ENCODE data around the gene DIP2A.
A peak's percentile ranks its signal among the peaks of the same experiment; 100 is the strongest.

The DIP2A gene

DNA sequence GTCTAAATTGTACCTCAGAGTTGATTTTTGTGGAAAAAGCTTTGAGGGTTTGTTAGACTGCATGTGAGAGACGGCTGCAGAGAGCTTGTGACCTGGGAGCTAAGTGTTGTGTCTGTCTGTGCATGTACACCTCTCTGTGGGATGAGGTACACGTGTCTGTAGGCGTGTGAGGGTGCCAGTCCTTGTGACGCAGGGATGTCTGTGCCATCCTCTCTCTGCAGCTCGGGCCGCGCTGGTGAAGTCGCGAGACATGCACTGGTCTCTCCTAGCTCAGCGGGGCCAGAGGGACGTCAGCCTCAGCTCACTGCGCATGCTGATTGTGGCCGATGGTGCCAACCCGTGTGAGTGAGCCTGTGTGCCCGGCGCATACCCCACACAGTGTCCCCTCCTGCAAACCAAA, 79.6 kb downstream of the DIP2A start:
- DNase-seq: no peak

DNA sequence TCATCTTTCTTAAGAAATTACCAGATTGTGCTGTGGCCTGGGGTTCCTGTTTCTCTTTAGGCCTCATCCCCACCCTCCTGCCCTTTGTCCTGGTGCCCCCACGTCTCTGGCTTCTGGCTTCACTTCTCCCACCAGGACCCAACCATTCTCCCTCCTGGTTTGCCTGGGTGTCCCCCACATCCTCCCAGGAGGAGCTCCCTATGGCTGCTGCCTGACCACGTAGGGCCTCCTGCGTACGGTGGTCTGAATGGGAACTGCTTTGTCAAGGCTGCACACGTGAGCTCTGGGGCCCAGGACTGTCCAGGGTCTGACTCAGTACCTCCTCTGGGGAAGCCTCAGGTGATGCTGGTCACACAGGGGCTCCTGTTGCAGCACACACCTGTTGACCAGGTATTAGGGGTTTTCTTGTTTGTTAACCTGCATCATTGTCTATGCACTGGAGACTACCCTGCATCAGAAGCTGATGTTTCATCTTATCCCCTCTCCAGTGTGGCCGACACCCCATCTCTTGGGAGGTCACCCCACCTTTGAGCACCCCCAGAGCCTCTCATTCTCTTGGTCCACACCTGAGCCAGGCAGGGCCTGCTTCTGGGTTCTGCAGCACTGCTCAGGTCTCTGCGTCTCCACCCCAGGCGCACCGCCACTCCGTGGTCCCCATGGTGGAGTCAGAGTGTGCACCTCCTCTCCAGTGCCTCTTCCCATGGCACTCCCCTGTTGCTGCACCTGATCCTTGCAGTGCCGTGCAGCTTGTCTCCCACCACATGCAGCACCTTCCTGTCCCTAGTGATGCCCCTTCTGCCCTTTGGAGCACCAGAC, 80.4 kb downstream of the DIP2A start:
- DNase-seq: no peak

DNA sequence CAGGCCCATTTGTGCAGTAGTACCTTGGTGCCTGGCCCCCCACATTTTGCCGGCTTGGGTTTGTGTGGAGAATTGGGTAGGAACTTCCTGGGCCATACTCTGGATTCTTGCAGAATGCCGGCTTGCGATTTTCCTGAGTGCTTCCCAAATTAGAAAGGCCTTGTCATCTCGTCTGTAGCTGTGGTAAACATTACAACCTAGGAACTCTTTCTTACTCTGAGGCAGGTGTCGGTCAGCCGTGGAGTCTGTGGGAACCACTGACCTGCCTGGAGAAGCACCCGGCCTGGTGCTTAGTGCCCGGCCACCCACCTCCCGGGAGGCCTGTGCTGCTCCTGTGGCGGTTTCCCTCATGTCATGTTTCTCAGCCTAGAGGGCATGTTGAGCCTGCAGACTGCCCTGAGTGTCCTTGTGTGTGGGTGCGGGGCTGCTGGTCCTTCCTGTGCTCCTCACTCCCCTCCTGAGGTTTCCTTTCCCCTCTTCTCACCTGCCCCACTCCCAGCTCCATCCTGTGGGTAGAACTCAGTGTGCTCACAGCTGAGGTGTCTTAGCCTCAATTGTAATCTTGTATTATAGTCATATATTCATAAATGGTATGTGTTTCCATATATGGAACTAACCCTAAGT, 81.5 kb downstream of the DIP2A start:
- DNase-seq: no peak

DNA sequence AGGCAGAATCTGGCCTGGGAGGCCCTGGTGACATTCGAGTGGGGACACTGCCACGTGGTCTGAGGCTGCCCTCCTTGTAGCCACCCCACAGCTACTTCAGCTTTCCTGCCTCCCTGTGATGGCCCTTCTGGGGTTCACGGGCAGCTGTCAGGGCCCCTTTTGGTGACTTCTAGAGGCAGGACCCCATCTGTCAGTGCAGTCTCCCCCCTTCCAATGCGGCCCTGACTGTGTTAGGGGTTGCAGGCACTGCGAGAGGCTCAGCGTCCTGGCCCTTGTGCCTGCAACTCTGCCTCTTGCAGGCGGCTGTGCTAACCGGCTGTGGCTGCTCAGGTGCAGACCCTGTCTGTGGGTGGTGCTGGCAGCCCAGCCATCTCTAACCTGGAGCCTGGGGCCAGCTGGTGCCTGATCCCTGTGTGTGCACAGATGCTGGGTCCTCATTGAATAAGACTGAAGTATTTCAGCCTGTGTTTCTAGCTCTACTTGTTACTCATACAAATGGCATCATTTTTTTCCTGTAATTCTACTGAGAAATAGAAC, 84.0 kb downstream of the DIP2A start:
- DNase-seq: no peak

DNA sequence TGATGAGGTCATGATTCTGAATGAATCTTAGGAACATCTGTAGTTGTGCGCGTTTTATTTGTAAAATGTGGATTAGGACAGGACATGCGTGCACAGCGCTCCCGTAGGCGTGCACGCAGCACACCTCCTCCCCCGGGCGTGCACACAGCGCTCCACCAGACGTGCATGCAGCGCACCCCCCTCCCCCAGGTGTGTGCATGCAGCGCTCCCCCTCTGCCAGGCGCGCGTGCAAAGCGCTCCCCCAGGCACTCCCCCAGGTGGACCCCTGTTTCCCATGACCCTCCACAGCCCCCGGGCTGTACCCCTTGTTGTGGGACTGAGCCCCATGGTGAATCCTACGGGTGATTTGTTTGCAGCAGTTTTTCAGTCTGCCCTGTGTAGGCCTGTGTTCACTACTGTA, 84.6 kb downstream of the DIP2A start:
- DNase-seq: no peak

DNA sequence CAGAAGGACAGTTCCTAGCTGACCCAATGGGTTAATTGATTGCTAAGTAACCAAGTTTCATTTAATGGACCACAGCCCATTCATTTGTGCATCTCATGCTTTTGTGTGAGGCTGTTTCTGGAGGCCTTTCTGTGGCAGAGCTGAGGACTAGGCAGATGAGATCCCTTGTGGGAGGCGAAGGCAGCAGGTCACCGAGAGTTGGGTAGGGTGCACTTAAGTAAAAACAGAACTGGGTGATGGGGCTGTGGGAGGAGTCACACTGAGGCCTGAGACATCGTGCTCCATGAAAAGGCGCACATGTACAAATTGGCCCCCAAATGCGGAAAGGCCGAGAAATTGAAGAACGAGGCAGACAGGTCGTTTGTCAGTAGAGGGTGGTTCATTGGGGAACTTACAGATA, 85.3 kb downstream of the DIP2A start:
- DNase-seq: peak; percentile 25

DNA sequence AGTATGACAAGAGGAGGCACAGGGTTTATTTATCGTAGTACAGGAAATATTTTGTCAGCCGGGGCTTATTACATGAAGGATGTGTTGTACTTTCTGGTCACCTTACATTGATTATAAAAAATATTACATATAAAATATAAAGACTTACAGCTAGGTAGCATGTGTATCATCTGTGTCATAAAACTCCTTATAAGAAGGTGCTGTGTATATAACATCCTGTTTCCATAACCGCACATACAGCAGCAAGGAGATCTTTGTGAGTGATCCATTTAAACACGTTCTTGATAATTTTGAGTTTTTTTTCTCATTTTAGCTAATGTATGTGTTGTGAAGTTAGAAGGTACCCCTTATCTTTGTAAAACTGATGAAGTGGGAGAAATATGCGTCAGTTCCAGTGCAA, 86.1 kb downstream of the DIP2A start:
- DNase-seq: no peak

DNA sequence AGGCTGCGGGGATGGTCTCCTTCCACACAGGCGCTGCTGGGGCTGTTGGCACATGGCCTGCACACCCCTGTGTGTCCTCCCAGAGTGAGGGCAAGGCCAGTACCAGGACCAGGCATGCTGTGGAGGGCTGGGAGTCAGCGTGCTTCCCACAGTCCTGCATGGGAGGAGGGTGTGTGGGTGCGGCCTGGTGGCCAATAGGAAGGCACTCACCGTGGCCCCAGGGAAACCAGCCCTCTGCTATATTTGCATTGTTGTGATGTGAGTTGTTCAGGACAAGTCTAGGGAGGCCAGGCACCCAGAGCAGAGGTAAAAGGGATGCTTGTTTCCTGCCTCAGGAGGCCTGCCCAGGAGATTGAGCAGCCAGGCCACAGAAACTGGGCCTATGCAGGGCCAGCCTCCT, 86.7 kb downstream of the DIP2A start:
- no peak for DNase-seq

DNA sequence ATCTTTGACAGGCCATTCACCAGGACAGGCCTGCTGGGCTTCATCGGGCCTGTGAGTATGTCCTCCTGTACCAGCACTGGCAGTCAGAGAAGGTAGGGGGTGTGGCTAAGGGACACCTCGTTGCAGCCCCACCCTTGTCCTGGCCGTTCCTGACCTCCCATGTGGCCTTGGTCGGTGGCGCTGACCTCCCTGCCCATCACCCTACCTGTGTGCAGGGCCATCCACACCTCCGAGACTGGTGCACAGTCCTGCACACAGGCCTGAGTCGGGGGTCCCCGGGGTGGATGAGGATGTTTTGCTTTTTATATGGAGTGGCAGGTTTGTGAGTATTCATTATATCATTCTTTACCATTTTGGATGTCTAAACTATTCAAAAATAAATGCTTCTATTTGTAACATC, 87.2 kb downstream of the DIP2A start:
- no peak for DNase-seq

DNA sequence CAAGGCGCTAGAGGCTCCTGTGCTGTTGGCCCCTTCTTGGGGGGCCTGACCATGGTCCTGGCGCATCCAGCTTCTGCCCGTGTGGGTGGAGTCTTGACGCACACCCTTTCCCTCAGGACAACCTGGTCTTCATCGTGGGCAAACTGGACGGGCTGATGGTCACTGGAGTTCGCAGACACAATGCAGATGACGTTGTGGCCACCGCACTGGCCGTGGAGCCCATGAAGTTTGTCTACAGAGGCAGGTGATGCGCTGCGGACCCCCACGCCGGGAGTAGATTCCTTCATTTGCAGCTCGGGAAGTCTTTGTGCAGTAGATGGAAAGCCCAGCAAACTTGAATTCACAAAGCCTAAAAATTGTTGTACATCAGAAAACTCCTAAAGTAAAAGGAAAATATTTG, 88.1 kb downstream of the DIP2A start:
- no peak for DNase-seq

DNA sequence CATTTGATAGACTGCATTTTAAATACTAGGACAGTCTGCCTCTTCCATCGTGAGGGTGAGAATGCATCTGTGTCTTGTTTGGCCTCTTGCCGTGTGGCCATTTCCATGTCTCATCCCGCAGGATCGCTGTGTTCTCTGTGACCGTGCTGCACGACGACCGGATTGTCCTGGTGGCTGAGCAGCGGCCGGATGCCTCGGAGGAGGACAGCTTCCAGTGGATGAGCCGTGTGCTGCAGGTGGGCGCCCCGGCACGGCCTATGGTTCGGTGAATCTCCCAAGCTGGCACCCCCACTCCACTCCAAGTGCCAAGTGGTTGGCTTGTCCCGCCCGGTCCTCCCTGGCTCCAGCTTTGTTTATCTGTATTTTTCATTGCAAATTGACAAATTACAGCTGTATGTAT, 91.0 kb downstream of the DIP2A start:
- DNase-seq: no peak

DNA sequence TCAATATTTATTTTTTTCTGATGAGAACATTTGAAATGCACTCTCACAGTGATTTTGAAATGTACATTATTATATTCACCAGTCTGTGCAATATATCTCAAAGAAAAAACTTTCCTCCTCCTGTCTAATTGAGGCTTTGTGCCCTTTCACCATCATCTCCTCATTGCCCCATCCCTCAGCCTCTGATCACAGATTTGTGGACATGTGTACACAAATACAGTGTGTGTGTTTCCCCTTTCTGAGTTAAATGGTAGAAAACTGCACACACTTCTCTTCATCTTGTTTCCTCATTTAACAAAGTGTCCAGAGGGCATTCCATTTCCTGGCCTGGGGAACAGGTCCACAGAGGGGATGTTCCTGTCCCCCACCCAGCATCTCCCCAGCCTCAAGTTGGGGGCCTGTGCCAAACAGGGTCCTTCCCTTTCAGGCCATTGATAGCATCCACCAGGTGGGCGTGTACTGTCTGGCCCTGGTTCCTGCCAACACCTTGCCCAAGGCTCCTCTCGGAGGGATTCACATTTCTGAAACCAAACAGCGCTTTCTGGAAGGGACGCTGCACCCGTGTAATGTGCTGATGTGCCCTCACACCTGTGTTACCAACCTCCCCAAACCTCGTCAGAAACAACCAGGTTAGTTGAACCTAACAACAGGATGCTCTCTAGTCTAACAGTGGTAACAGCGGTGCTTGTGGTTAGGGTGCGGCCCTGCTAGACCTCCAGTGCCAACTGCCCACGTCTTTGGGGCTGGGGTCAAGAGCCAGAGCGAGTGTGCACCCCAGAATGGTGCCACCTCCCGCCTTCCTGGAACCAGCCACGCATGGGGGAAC, 91.6 kb downstream of the DIP2A start:
- DNase-seq: no peak

DNA sequence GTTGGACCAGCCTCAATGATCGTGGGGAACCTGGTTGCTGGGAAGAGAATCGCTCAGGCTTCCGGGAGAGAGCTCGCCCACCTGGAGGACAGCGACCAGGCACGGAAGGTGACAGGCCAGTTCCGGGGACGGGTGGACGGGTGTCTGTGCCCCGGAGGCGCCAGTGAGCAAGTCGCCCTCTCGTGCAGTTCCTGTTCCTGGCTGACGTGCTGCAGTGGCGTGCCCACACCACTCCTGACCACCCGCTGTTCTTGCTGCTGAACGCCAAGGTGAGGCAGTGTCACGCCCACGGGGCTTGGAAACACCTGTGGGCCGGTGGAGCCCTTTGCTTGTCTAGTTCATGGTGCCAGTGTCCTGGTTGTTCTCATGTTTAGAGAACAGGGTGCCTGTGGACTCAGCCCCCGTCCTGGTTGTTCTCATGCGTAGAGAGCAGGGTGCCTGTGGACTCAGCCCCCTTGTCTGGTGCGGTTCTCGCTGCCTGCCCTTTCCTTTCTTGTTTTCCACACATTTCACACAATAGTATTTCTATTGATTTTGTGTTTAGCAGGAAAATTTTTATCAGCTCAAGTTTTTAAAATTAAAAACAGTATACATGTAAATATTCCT, 93.0 kb downstream of the DIP2A start:
- peak; percentile 55 for DNase-seq

DNA sequence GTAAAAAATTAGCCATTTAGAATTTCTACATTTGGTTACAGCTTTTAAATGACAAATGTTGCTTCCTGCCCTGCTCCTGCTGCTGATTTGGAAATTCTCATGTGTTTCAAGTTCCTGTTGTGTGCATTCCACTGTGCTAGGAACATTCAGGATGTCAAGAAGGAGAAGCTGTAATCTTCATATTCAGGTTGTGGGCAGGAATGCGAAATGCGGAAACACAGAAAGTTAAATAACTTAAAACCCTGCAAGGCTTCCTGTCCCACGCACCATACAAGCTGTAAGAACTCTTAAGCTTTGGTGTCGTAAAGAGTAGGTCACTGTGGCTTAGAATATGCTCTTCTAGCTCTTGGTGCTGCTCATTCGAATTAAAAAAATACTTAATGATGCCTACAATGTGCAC, 93.6 kb downstream of the DIP2A start:
- no peak for DNase-seq

DNA sequence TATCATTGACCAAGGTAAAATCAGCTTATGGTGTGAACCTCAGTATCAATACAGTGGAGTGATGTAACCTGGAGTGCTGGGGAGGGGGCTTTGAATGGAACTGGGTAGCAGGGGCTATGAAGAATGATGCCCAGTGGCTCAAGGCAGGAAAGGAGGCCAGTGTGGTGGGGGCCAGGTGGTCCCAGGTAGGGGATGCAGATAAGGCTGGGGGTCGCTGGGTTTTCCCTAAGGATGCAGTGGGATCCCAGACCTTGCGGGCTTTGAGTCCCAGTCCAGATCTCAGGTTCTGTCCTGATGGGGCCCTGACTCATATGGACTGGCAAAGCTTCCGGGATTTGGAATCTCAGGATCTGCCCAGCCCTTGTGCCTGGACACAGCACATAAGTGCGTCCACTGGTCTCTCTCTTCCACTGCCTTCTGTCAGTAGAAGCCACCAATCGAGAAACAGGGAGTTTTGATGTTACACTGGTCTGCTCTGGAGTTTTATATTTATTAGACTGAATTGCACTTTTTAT, 94.2 kb downstream of the DIP2A start:
- no peak for DNase-seq

DNA sequence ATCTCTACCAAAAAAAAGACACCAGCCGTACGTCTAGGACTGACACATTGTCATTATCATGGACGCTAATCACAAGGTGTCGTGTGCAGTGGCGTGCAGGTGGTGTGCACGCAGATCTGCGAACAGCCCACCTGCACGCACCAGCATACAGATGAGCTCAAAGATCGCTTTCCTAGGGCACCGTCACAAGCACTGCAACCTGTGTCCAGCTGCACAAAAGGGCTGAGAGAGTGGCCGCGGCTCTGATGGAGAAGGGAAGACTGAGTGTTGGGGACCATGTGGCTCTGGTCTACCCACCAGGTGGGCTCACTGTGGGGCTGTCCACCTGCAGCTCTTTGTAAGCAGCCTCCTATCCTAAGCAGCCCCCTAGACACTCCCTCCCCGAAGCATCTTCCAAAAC, 95.3 kb downstream of the DIP2A start:
- no peak for DNase-seq

DNA sequence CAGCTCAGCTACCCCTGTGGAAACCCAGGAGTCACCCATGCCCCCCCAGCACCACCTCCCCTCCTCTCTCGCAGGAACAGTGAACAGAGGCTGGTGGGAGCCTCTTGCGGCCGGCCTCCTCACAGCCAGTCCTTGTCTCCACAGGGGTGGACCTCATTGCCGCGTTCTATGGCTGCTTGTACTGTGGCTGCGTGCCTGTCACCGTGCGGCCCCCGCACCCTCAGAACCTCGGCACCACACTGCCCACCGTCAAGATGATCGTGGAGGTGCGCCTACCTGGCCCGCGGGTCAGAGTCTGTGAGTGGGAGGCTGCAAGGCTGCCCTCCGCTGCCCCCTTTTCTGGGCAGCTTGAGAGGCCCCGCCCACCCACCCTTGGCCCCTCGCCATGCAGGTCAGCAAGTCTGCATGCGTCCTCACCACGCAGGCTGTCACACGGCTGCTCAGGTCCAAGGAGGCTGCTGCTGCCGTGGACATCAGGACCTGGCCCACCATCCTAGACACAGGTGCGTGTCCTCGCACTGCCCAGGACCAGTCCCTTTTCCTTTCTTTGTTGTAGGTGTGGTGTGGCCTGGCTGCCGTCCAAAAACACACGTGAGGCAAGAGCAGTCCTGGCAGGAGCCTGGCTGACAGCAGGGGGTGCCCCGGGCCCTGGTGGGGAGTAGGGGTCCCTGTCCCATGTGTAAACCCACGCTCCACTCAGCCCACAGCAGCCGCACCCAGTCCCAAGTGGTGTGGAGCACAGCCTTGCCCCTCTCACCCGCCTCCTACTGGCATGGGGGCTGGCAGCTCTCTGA, 95.9 kb downstream of the DIP2A start:
- no peak for DNase-seq

DNA sequence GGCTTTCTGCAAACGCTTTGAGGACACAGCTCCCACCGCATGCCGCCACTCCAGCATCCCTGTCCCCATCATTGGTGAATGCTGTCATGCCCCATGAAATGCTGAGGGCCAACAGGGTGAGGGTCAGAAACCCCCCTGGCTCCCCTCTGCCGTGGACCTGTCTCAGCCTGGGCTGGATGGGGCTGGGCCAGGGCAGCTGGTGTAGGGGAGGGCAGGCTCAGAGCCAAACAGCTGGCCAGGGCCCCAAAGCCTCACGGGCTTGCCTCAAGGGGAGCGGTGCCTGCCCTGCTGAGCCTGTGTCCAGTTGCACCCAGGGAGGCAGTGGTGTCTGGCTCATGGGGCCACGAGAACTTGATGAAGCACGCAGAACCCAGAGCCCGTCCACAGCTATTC, 96.5 kb downstream of the DIP2A start:
- no peak for DNase-seq

DNA sequence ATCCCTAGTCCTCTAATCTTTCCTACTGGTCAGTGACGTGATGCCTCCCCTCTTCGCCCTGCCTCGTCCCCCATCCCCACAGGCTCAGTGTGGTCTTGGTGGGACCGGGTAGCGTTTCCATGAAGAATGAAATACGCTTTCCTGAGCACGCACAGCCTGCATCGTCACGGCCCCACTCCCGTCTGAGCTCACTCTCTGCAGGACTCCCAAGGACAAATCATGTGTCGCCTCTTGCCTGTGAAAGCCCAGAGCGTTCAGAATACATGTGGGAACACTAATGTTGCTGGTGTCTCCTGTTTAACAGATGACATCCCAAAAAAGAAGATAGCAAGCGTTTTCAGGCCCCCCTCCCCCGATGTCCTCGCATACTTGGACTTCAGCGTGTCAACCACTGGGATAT, 97.0 kb downstream of the DIP2A start:
- DNase-seq: no peak

DNA sequence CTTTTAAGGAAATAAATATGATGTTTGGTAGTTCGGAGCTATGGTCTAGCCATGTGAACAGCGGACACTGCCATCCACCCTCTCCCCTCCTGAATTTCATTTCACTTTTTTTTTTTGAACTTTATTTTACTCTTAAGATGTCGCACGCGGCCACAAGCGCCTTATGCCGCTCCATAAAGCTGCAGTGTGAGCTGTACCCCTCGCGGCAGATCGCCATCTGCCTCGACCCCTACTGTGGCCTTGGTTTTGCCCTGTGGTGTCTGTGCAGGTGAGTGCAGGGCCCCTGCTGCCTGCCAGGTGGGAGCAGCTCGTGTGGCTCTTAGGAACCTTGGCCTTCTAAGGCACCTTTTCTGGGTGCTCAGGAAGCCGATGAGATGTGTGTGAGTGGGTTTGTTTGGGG, 98.1 kb downstream of the DIP2A start:
- DNase-seq: no peak

DNA sequence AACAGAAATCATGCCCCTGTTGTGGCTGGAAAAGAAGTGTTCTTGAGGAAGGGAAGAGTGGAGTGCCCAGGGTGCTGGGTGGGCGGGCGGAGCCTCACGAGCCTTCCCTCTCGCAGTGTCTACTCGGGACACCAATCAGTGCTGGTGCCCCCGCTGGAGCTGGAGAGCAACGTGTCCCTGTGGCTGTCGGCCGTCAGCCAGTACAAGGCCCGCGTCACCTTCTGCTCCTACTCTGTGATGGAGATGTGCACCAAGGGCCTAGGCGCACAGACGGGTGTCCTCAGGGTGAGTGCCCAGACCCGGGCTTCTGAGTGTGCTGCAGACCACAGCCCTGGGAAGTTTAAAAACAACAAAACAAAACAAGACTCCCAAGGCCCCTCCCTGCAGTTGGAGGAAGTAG, 98.8 kb downstream of the DIP2A start:
- DNase-seq: no peak

DNA sequence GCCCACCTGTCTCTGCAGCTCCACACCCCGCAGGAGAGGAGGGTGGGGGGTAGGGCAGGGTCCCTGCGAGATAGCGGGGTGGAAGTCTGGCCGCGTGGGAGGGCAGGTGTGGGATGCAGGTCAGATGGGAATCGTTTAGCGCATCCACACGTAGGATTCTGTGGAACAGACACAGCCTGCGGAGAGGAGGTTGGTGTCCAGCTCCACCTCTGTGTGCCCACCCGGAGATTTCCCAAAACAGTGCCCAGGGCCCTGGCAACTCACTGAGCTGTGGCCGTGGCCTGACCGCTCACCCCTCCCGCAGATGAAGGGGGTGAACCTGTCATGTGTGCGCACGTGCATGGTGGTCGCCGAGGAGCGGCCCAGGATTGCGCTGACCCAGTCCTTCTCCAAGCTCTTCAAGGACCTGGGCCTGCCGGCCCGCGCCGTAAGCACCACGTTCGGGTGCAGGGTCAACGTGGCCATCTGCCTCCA, 99.3 kb downstream of the DIP2A start:
- DNase-seq: no peak
